Activated CD8-positive, alpha-beta T cell treated with anti-CD3 and anti-CD28 coated beads for 36 hours (primary cell): ENCODE data around the gene B4GALNT1. TPM values are rescaled to one million over a fixed set of nuclear protein-coding genes. Genes with fewer than 3 reads are reported as not detected.

Source experiments
- ATAC-seq: fragments of 200-7000 bp; cut with Tn5 transposase; one replicate; pipeline ENCODE4 v1.10.0; 2021; ENCODE audit warnings: mild to moderate bottlenecking, moderate library complexity
- CTCF ChIA-PET: fragments of 350-600 bp; sonication (Branson Sonifier 250); formaldehyde crosslinking; loops from one replicate; lab custom pipeline; 2021; ENCODE audit warnings: antibody characterized with exemption; lab: Charles Lee
- POLR2A ChIA-PET: fragments of 350-600 bp; sonication (Branson Sonifier 250); formaldehyde crosslinking; loops from one replicate; lab custom pipeline; 2021; ENCODE audit warnings: antibody characterized with exemption; lab: Charles Lee
- DNase-seq: peaks from one replicate; pipeline ENCODE4 v3.0.0-alpha.2; 2020
- H3K27ac Mint-ChIP-seq: one replicate; pipeline ENCODE4 v1.8.0; 2021; ENCODE audit warnings: mild to moderate bottlenecking, mixed read lengths
- H3K27me3 Mint-ChIP-seq: one replicate; pipeline ENCODE4 v1.8.0; 2021; ENCODE audit warnings: mixed read lengths
- H3K36me3 Mint-ChIP-seq: one replicate; pipeline ENCODE4 v1.8.0; 2021; ENCODE audit warnings: low read depth, mixed read lengths
- H3K4me1 Mint-ChIP-seq: one replicate; pipeline ENCODE4 v1.8.0; 2021; ENCODE audit warnings: low read depth, mixed read lengths
- H3K4me3 Mint-ChIP-seq: one replicate; pipeline ENCODE4 v1.8.0; 2021; ENCODE audit warnings: mild to moderate bottlenecking, moderate library complexity, mixed read lengths
- H3K9me3 Mint-ChIP-seq: one replicate; pipeline ENCODE4 v1.8.0; 2021; ENCODE audit warnings: mixed read lengths
- intact Hi-C: fragments of 100-400 bp; cut with micrococcal nuclease; formaldehyde crosslinking; loops from one replicate; pipeline ENCODE4 v1.10.0; 2022
- total RNA-seq, 2 experiments: library from RNA; stranded (reverse); gene quantifications; one replicate each; pipeline ENCODE4 v1.2.3, GENCODE V29; 2021
- TF ChIP-seq, protein P1 (sequence below): fragments of 200-600 bp; IDR thresholded peaks from one replicate; pipeline ENCODE4 v1.8.0; 2022; ENCODE audit warnings: antibody characterized with exemption, mild to moderate bottlenecking

B4GALNT1 gene
- total RNA-seq, 2 experiments from 2014 or later = 0.61 to 1.4 TPM

DNA sequence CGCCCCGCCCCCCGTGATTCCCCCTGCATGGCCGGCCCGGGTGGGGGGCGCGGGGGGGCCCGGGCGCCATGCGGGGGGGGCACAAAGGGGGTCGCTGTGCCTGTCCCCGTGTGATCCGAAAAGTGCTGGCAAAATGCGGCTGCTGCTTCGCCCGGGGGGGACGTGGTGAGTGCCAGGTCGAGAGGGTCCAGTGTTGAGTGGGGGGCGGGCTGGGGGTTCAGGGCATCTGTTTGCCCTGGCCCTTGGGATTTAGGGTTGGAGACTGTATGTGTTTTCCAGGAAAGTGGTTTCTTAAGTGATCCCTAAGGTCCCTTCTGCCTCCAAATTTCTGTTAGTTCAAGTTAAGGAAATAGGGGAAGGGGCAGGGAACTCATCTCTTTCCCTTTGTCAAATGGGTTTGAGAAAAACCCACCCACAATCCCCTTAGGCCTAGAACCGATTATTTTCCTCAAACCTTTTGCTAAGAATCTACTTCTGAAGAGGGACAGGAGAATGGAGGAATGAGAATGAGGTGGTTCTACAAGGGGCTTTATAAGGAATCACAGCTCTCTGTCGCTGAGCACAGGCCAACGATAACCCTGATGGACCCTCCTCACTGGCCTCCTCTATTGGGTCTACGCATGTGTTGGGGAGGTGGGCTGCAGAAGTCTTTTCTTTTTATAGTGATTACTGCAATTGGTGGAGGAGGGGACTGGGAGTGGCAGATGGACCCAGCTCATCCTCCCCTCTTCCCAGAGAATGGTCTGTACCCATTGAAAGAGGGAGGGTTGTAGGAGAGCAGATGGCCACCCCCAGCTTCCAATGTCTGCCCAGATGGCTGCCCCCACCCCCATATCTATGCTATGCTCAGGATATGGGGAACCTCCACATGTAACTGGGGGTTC lies 20.9 kb downstream of the B4GALNT1 start:
- POLR2A ChIA-PET = interaction anchor here (1.6 kb wide), 1 partner anchor 9 kb away, joined by 4 read pairs; no protein-coding TSS in a partner anchor
- Mint-ChIP-seq H3K4me1 (peaks cover 9% of the 10 kb centered on the region), H3K36me3 (no peaks in the 10 kb centered on the region), H3K27me3 (peaks cover 13% of the 10 kb centered on the region), H3K4me3 (peak overlapping the region; percentile 60), H3K9me3 (no peaks in the 10 kb centered on the region), H3K27ac (no peak overlapping the region)
- CTCF ChIA-PET = interaction anchor here (1.1 to 8.0 kb wide), 5 partner anchors 8 to 29 kb away, joined by 3 to 60 read pairs (median 6); partner anchors contain the start of gene PIP4K2C
- no peak for ATAC-seq
- TF ChIP-seq, protein P1, sequence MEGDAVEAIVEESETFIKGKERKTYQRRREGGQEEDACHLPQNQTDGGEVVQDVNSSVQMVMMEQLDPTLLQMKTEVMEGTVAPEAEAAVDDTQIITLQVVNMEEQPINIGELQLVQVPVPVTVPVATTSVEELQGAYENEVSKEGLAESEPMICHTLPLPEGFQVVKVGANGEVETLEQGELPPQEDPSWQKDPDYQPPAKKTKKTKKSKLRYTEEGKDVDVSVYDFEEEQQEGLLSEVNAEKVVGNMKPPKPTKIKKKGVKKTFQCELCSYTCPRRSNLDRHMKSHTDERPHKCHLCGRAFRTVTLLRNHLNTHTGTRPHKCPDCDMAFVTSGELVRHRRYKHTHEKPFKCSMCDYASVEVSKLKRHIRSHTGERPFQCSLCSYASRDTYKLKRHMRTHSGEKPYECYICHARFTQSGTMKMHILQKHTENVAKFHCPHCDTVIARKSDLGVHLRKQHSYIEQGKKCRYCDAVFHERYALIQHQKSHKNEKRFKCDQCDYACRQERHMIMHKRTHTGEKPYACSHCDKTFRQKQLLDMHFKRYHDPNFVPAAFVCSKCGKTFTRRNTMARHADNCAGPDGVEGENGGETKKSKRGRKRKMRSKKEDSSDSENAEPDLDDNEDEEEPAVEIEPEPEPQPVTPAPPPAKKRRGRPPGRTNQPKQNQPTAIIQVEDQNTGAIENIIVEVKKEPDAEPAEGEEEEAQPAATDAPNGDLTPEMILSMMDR = no peak
- no peak for DNase-seq
- intact Hi-C loops = no loop called here

DNA sequence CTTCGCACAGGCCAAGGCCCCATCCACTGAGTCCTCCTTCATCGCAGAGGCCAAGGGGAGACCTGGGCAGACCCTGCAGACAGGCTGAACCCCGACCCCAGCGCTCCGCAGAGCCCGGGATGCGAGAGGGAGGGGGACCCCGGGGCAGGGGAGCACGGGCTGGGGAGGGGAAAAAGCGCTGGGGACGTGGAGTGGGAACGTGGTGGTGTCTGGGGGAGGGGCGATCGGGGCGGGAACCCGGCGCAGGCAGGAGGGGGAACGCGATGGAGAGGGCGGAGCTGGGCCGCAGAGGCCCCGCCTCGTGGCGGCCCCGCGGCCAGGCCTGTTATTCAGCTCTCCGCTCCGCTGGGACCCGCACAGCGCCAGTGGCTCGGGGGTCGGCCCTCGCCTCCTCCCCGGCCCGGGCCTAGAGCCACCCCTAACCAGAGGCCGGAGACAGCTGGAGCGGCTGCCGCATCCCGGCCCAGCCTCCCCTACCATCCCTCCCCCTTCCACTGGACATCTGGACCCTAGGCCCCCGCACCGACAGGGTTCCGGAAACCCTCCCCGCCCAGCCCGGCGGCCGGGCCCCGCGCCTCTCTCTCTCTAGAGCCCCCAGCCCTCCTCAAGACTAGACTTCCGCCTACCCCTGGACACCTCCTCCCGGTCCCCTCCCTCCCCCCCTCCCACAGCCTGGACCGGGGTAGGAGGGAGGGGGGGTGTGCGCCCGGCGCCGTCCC lies 21.7 kb downstream of the B4GALNT1 start, which contains the start of gene ARHGEF25:
ARHGEF25 (plus strand) TSS at position 328 of the 719 bp plus-strand sequence. CDS start 460 bp downstream, outside the sequence.
- TF ChIP-seq, protein P1 = no peak
- DNase-seq (peak; percentile 59), ATAC-seq (peak; percentile 83)
- H3K27me3 Mint-ChIP-seq = peaks cover 12% of the 10 kb centered on the region
- no peaks in the 10 kb centered on the region for H3K36me3 Mint-ChIP-seq
- peaks cover 9% of the 10 kb centered on the region for H3K4me1 Mint-ChIP-seq
- ChIA-PET POLR2A (interaction anchor here (0.7 to 3.7 kb wide), 4 partner anchors 10 to 94 kb away, joined by 3 to 18 read pairs (median 4); partner anchors contain the start of gene PIP4K2C), CTCF (interaction anchor here (0.7 to 8.0 kb wide), 7 partner anchors 9 to 100 kb away, joined by 3 to 60 read pairs (median 3); partner anchors contain the start of gene PIP4K2C)
- intact Hi-C loops = no loop called here
- H3K4me3 Mint-ChIP-seq = peak within 1 kb of the TSS; percentile 70
- no peaks in the 10 kb centered on the region for H3K9me3 Mint-ChIP-seq
- H3K27ac Mint-ChIP-seq = no peak within 1 kb of the TSS

DNA sequence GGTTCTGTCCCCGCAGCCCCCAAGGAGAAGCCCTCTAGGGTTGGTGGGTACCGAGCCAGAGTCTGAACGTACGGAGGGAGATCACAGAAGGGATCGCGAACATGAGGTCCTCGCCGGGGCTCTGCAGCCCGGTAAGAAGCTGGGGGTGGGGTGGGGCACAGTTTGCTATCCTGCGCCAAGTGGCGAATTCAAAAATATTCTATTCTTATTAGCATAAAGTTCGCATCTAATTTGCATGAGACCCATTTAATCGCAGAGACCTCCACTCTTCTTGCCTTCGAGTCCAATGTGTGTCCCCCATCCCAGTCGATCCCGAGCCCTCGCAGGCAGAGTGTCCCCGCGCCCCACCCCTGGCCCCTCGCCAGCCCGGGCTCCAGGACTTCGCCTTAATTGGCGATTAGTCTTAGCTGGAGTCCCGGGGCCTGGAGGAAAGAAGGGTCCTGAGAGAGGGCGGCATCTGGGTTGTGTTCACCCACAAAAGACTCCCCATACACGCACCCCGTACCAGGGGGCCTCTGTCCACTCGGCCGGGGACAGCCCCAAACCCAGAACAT lies 22.4 kb downstream of the B4GALNT1 start:
- CTCF ChIA-PET = interaction anchor here (0.7 to 8.0 kb wide), 6 partner anchors 10 to 100 kb away, joined by 3 to 60 read pairs (median 4); partner anchors contain the start of gene PIP4K2C
- peaks cover 12% of the 10 kb centered on the region for H3K27me3 Mint-ChIP-seq

DNA sequence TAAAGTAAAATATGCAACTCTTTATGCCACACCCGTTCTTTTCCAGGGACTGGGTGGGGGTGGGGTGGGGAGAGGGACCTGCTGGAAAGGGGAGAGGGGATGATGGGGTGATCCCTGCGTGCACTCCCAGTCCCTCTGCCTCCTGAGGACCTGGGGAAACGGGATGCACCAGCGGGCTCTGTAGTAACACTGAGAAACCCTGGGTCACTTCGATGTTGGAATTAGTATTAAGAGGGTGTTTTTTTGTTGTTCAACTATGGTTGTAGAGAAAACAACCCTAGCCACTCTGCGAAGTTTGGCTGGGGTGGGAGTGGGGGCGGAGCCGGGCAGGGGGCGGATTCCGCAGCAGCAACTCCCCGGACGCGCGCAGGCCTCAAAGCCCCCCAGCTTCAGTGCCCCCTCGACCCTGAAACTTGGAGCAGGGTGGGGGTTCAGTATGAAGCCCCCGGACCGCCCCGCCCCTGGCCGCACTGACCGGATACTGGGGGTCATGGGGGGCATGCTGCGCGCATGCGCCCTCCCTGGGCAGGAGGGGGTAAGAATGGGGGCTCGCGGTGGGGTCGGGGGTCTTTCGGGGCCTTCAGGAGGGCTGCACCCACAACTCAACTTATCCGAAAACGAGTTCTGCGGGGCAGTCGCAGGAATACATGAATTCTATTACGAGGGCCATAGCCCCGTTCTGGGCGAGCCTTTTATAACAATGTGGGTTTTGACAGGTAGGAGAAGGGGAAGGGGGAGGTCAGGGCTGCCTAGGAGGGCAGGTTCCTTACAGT lies 23.0 kb downstream of the B4GALNT1 start:
- H3K4me3 Mint-ChIP-seq = peak overlapping the region; percentile 70
- intact Hi-C loops = no loop called here
- H3K9me3 Mint-ChIP-seq = no peaks in the 10 kb centered on the region
- TF ChIP-seq, protein P1 = no peak
- ChIA-PET POLR2A (interaction anchor here (0.7 to 3.7 kb wide), 4 partner anchors 10 to 93 kb away, joined by 3 to 18 read pairs (median 4); partner anchors contain the start of gene PIP4K2C), CTCF (interaction anchor here (1.0 to 8.0 kb wide), 5 partner anchors 10 to 101 kb away, joined by 3 to 60 read pairs (median 8); no protein-coding TSS in a partner anchor)
- peaks cover 12% of the 10 kb centered on the region for H3K27me3 Mint-ChIP-seq
- H3K36me3 Mint-ChIP-seq = no peaks in the 10 kb centered on the region
- DNase-seq = no peak
- no peak for ATAC-seq
- H3K4me1 Mint-ChIP-seq = peaks cover 20% of the 10 kb centered on the region
- H3K27ac Mint-ChIP-seq = no peak overlapping the region

More for the DNA sequence above, 22.4 kb downstream of the B4GALNT1 start:
- DNase-seq (peak; percentile 30), ATAC-seq (peak; percentile 32)
- POLR2A ChIA-PET = interaction anchor here (0.7 to 3.7 kb wide), 4 partner anchors 10 to 93 kb away, joined by 3 to 18 read pairs (median 4); partner anchors contain the start of gene PIP4K2C
- peaks cover 15% of the 10 kb centered on the region for H3K4me1 Mint-ChIP-seq
- no peaks in the 10 kb centered on the region for H3K9me3 Mint-ChIP-seq
- intact Hi-C loops = no loop called here
- TF ChIP-seq, protein P1 = no peak
- H3K36me3 Mint-ChIP-seq = no peaks in the 10 kb centered on the region
- no peak overlapping the region for H3K27ac Mint-ChIP-seq
- H3K4me3 Mint-ChIP-seq = peak overlapping the region; percentile 70
